ENCODE results near the gene RNLS. TPM values are rescaled to one million over a fixed set of nuclear protein-coding genes. Genes with fewer than 3 reads are reported as not detected.
"Not testable (repeated sequence)": the region's sequence is repeated elsewhere in the genome, so short reads cannot be mapped to it uniquely, and the experiment has no call there.

RNLS gene
- total RNA-seq, 1 donor: 2.4 TPM

DNA sequence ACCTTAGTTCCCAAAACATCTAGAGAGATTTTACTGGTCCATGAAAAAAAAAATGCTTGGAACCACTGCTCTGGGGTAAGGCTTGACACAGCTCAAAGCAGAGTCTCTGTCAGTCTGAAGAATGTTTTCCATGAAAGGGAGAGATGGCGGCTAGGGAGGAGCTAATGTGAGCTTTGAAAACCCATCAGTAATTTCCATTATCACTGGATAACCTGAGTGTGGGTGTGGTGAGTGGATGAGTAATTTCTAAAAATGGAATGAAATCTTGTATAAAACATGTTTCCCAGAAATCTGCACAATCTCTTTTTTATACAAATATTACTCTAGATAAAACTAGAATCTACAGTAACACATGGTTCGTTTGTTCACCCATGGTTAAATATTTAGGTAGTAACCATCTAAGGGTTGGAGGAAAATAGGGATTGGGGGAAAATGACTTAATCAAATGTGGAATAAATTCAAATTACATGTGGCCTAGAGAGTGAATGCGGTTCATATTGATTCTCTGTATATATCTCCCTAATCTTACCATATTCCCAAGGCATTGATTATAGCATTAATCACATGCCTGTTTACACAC lies 289.4 kb downstream of the RNLS start:
- Histone ChIP-seq H3K4me3 (ENCODE audit: low read length) (no peak overlapping the region), H3K4me1 (ENCODE audit: insufficient read depth, low read length) (no peaks in the 10 kb centered on the region), H3K27me3 (ENCODE audit: insufficient read depth, low read length) (no peaks in the 10 kb centered on the region), H3K9me3 (ENCODE audit: low read depth, low read length) (no peaks in the 10 kb centered on the region)

- Histone ChIP-seq H3K4me3 (ENCODE audit: low read length) (no peak overlapping the region), H3K4me1 (ENCODE audit: insufficient read depth, low read length) (no peaks in the 10 kb centered on the region), H3K27me3 (ENCODE audit: insufficient read depth, low read length) (no peaks in the 10 kb centered on the region), H3K9me3 (ENCODE audit: low read depth, low read length) (no peaks in the 10 kb centered on the region)
Observed at GRCh38 chr10:88293073-88293472, 290.0 kb downstream of the RNLS start.

DNA sequence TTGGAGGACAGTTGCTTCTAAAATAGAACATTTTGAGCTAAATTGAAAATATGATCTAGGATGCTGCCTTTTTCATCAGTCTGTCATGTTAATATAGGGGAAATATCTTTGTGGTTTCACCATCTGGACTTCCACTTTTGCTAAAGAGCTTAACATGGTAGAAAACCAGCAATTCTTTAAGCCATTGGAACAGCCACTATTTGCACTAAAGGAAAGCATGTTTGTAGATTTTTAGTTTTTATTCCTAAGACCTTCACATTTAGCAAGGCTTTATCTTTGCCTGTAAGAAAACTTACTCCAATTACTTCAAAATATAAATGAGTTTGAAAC lies 291.0 kb downstream of the RNLS start:
- Histone ChIP-seq H3K4me3 (ENCODE audit: low read length) (no peak overlapping the region), H3K9me3 (ENCODE audit: low read depth, low read length) (no peaks in the 10 kb centered on the region), H3K4me1 (ENCODE audit: insufficient read depth, low read length) (no peaks in the 10 kb centered on the region), H3K27me3 (ENCODE audit: insufficient read depth, low read length) (no peaks in the 10 kb centered on the region)

- Histone ChIP-seq H3K27me3 (ENCODE audit: insufficient read depth, low read length) (no peaks in the 10 kb centered on the region), H3K4me1 (ENCODE audit: insufficient read depth, low read length) (no peaks in the 10 kb centered on the region), H3K4me3 (ENCODE audit: low read length) (no peak overlapping the region), H3K9me3 (ENCODE audit: low read depth, low read length) (no peaks in the 10 kb centered on the region)
Observed at GRCh38 chr10:88291289-88292184, 291.6 kb downstream of the RNLS start.

GRCh38 chr10:88289342-88289741 lies 293.8 kb downstream of the RNLS start:
- Histone ChIP-seq H3K9me3 (ENCODE audit: low read depth, low read length) (no peaks in the 10 kb centered on the region), H3K27me3 (ENCODE audit: insufficient read depth, low read length) (no peaks in the 10 kb centered on the region), H3K4me1 (ENCODE audit: insufficient read depth, low read length) (no peaks in the 10 kb centered on the region)

DNA sequence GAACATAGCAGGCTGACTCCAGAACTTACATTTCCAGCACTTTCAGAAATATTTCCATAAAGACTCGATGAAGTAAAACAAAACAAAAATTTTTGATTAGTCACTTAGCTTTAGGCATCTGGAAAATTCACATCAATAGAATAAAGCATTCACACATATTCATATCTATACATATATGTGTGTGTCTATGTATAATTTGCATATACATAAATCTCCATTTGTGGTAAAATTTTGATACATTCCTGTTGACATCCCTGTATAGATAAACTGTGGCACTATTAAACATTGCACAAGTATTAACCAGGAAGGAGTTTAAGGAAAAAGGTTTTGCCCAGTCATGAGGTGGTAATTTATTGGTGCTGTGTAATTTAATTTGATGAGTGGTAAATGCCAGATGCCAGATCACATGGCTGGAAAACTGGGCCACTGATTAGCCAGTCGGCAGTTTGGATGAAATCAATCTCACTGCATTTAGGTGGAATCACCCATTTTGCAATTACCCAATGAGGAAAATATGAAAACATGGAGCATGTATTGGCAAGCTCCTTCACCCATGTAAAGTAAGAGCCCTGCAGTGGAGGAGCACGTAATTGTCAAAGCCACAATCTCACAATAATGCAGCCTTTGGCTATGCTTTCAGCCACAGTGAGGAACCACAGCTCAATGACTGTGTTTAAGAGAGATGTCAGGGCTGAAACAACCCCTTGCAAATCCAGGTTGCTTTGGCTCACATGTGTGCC lies 294.6 kb downstream of the RNLS start:
- Histone ChIP-seq H3K4me3 (ENCODE audit: low read length) (no peak overlapping the region), H3K4me1 (ENCODE audit: insufficient read depth, low read length) (no peaks in the 10 kb centered on the region), H3K27me3 (ENCODE audit: insufficient read depth, low read length) (no peaks in the 10 kb centered on the region), H3K9me3 (ENCODE audit: low read depth, low read length) (no peaks in the 10 kb centered on the region)

More at GRCh38 chr10:88289342-88289741, 293.8 kb downstream of the RNLS start:
- H3K4me3 ChIP-seq (ENCODE audit: low read length): no peak overlapping the region

DNA sequence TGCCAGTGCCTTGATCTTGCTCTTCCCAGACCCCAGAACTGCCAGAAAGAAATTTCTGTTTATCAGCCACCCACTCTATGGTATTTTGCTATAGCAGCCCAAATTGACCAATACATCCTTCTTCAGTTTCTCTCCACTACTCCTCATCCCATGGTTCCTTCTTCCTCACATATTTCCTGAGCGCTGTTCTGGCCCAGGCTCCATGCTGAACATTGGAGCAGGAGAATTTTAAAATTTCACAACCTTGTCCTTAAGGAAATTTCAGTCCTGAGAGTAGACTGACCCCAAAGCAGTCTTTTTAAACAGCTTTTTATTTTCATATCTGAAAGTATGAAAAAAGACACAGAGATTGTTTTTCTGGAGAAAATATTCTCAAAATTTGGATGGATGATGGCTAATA lies 297.1 kb downstream of the RNLS start:
- no peaks in the 10 kb centered on the region for H3K9me3 ChIP-seq (ENCODE audit: low read depth, low read length)
- no peaks in the 10 kb centered on the region for H3K27me3 ChIP-seq (ENCODE audit: insufficient read depth, low read length)
- H3K4me1 ChIP-seq (ENCODE audit: insufficient read depth, low read length): peaks cover 13% of the 10 kb centered on the region
- H3K4me3 ChIP-seq (ENCODE audit: low read length): no peak overlapping the region

DNA sequence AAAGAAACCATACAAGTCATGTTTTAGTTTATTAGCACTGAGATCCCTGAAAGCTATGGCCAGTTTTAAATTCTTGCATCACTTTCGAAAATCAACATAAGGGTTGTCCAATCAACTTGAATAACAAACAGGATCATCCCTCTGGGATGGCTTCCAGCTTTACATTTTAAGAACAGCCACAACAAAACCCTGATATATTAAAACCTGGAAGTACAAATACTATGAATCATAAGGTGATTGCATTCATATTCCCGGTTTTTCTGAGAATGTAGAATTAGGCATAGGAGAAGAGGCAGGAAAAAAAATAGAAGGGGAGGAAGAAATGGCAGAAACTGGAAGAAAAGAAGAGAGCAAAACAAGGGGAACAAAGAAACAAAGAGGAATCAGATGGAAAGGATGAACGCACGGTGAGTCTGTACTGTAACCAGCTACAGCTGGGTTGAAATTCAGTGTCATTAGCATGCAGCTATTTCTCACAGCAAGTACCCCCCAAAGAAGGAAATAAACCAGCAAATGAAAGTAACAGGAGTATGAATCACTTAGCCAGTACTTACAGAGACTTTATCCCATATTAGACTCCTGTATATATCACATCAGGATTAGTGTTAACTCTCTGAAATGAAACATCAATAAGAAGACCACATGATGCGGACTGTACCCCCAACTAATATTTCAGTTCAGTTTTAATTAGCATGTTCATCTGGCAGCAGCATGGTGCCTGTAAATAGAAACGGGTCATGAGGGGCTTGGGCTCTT lies 301.3 kb downstream of the RNLS start:
- H3K27me3 ChIP-seq (ENCODE audit: insufficient read depth, low read length): no peaks in the 10 kb centered on the region
- H3K9me3 ChIP-seq (ENCODE audit: low read depth, low read length): no peaks in the 10 kb centered on the region
- H3K4me3 ChIP-seq (ENCODE audit: low read length): no peak overlapping the region
- H3K4me1 ChIP-seq (ENCODE audit: insufficient read depth, low read length): peaks cover 19% of the 10 kb centered on the region

- H3K9me3 ChIP-seq (ENCODE audit: low read depth, low read length): no peaks in the 10 kb centered on the region
- H3K27me3 ChIP-seq (ENCODE audit: insufficient read depth, low read length): no peaks in the 10 kb centered on the region
- H3K4me3 ChIP-seq (ENCODE audit: low read length): no peak overlapping the region
- peaks cover 19% of the 10 kb centered on the region for H3K4me1 ChIP-seq (ENCODE audit: insufficient read depth, low read length)
Observed at GRCh38 chr10:88280518-88280917, 302.6 kb downstream of the RNLS start.

- Histone ChIP-seq H3K9me3 (ENCODE audit: low read depth, low read length) (no peaks in the 10 kb centered on the region), H3K4me1 (ENCODE audit: insufficient read depth, low read length) (peaks cover 22% of the 10 kb centered on the region), H3K27me3 (ENCODE audit: insufficient read depth, low read length) (no peaks in the 10 kb centered on the region)
Observed at GRCh38 chr10:88278912-88279311, 304.2 kb downstream of the RNLS start.

GRCh38 chr10:88276945-88277344 lies 306.2 kb downstream of the RNLS start:
- not testable (repeated sequence) for H3K9me3 ChIP-seq (ENCODE audit: low read depth, low read length); H3K4me3 ChIP-seq (ENCODE audit: low read length); H3K27me3 ChIP-seq (ENCODE audit: insufficient read depth, low read length)
- peaks cover 16% of the 10 kb centered on the region for H3K4me1 ChIP-seq (ENCODE audit: insufficient read depth, low read length)

More at GRCh38 chr10:88278912-88279311, 304.2 kb downstream of the RNLS start:
- H3K4me3 ChIP-seq (ENCODE audit: low read length): no peak overlapping the region

DNA sequence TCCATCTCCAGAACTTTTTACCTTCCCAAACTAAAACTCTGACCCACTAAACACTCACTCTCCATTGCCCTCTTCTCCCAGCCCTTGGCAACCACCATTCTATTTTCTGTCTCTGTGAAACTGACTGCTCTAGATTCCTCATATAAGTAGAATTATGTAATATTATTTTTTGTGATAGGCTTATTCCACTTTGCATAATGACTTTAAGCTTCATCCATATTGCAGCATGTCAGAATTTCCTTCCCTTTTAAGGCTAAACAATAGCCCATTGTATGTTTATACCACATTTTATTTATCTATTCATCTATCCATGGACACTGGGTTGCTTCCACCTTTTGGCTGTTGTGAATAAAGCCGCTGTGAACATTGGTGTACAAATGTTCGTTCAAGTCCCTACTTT lies 308.8 kb downstream of the RNLS start:
- H3K9me3 ChIP-seq (ENCODE audit: low read depth, low read length): no peaks in the 10 kb centered on the region
- no peak overlapping the region for H3K4me3 ChIP-seq (ENCODE audit: low read length)
- no peaks in the 10 kb centered on the region for H3K27me3 ChIP-seq (ENCODE audit: insufficient read depth, low read length)
- H3K4me1 ChIP-seq (ENCODE audit: insufficient read depth, low read length): peaks cover 28% of the 10 kb centered on the region

DNA sequence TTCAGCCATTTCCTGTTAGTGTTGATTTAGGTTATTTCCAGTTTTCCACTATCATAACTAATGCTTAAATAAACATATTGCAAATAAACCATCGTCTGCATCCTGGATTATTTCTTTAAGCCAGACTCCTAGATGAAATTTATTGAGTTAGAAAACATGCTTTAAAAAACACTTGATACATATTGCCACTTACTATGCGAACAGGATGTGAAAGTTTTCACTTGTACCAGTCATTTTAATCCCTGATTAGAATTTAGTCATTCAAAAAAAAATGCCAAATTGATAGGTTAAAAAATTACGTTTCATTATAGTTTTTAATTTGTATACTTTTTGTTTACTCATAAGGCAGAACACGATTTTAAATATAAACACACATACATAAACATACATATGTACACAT lies 309.6 kb downstream of the RNLS start:
- H3K4me3 ChIP-seq (ENCODE audit: low read length): no peak overlapping the region
- peaks cover 27% of the 10 kb centered on the region for H3K4me1 ChIP-seq (ENCODE audit: insufficient read depth, low read length)
- H3K9me3 ChIP-seq (ENCODE audit: low read depth, low read length): no peaks in the 10 kb centered on the region
- H3K27me3 ChIP-seq (ENCODE audit: insufficient read depth, low read length): no peaks in the 10 kb centered on the region

DNA sequence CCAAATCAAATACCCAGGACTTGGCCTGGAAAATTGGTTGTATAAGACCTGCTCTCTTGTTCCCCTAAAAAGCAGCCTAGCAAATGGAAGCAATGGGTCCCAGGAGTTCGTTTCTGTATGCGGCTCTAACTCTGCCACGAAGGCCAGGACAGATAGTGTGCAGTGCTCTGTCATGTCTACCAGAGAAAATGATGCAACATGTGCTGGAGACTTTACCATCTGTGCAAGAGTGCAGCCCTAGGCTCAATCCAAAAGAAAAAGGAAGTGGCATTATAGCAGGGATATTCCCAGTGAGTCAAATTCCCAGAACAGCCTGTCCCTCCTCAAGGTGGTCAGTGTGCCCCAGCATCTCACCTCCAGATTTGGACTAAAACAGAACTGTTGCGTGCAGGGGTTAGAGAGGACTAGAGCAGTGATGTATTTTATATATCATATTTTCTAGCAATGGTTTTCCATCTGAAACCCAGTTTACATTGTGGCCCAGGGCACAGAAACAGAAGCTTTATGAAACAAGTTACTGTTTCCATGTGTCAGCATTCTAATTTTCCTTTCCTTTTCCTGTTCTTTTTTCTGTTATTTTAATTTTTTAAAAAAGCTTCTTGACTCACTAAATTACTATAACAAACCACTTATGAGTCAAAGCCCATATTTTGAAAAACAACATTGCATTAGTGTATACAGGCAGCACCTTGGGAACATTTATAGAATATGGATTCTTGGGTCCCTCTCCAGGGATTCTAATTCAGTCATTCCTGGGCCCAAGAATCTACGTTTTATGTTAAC lies 311.2 kb downstream of the RNLS start:
- H3K27me3 ChIP-seq (ENCODE audit: insufficient read depth, low read length): no peaks in the 10 kb centered on the region
- H3K4me1 ChIP-seq (ENCODE audit: insufficient read depth, low read length): peaks cover 32% of the 10 kb centered on the region
- H3K4me3 ChIP-seq (ENCODE audit: low read length): no peak overlapping the region
- H3K9me3 ChIP-seq (ENCODE audit: low read depth, low read length): no peaks in the 10 kb centered on the region
